ENCODE data around the gene FAH.

DNA sequence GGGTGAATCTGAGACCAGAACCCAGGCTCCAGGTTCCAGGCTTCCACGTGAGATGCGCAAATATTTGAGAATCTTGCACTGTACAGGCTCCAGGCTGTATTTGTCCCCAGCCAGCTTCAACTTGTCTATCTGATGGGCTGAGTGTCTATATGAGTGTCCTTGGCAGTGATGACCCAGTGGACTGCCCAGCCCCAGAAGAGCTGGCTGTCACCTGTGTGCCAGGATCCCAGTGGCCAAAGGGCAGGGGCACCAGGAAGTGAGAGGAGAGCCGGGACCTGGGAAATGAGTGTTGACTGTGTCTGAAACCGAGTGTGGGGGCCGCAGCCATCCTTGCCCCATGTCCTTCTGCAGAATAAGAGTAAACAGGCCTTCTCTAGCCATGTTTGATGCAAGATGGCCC, 10.4 kb downstream of the FAH start:
- TF ChIP-seq POLR2A (IDR thresholded peaks at IDR 0.05), result no peak
- TF ChIP-seq, protein P1, sequence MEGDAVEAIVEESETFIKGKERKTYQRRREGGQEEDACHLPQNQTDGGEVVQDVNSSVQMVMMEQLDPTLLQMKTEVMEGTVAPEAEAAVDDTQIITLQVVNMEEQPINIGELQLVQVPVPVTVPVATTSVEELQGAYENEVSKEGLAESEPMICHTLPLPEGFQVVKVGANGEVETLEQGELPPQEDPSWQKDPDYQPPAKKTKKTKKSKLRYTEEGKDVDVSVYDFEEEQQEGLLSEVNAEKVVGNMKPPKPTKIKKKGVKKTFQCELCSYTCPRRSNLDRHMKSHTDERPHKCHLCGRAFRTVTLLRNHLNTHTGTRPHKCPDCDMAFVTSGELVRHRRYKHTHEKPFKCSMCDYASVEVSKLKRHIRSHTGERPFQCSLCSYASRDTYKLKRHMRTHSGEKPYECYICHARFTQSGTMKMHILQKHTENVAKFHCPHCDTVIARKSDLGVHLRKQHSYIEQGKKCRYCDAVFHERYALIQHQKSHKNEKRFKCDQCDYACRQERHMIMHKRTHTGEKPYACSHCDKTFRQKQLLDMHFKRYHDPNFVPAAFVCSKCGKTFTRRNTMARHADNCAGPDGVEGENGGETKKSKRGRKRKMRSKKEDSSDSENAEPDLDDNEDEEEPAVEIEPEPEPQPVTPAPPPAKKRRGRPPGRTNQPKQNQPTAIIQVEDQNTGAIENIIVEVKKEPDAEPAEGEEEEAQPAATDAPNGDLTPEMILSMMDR (IDR thresholded peaks at IDR 0.05), result no peak

All from testis (tissue), 2 donors.